HG03196 (cell line): ENCODE results near the gene STK10.
A peak's percentile ranks its signal among the peaks of the same experiment; 100 is the strongest.
"Not testable (repeated sequence)": the region's sequence is repeated elsewhere in the genome, so short reads cannot be mapped to it uniquely, and the experiment has no call there.

Experiments
- ATAC-seq: cut with Tn5 transposase; IDR thresholded peaks from one replicate; pipeline ENCODE4 v1.9.1; 2021; ENCODE audit not compliant: unreplicated experiment

STK10 gene

DNA sequence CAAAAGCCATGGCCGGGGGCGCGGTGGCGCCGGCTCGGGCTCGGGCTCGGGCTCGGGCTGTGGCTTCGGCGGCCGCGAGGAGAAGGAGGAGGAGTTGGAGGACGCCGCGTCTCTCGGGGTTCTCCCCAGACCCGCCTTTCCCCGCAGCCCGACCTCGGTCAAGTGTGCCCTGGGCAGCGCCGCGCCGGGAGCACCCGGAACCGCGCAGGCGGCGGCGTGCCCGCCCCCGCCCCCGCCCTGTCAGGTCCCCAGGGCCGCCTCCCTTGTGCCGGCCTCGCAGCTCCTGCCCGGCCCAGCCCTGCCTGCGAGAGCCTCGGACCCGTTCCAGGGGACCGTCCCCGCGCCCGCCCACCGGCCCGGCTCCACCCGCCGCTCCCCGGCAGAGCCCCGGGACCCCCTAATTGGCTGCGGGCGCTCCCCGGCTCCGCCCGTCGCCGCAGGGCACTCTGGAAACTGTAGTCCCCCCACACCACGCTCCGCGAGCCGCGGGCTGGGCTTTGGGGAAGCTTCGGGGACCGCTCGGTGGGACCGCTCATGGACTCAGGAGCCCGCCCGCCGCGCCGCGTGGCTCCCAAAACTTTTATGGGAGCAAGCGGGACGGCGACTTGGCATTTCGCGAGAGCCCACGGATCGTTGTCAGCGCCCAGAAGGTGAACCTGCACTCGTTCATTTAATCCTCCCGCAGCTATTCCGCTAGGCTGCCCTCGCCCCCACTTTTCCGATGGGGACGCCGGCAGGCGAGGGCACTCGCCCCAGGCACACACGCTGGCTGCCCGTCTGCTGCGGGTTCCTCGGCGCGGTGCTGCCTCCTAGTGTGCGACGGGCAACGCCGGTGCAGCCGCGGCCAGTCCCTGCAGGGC is at the start of gene STK10:
Gene STK10 (minus strand): TSS at position 192 of the 860 bp plus-strand sequence. CDS start 182 bp downstream, at position 10.
- peak; percentile 71 for ATAC-seq

DNA sequence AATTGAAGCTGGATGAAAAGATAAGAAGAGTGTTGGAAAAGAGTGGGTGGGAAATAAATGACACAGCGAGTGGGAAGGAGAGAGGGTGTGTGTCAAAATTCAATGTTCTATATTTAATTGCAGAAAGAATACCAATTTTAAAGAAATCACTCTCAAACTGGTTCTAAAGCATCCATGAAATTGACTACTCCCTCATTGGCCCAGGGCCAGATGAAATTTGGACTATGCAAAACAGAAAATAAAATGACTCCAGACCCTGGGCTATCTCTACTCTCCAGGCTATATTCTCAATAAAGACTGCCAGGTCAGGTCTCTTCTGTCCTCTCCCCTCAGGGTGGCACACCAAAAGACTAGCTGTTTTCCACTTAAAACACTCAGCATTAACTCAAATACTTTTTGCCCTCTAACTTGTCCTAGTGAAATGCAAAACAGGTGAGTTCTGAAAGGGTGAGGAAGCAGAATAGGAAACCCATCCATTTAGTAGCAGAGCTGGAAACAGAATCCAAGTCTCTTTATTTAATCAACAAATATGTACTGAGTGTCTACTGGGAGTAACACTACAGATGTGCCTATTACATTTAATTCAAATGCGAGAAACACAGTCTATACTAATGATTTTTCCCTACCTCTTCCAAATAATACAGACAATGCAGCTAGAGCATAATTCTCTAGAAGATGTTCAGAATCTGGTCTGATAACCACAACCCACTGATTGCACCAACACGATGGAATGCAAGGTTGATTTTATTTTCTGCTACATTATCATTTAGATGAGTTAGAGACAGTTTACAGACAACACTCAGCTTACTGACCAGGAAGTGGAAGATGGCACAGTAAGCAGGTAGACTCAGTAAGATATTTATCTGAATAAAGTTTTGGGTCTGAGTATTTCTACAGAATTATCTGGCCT is 48.1 kb upstream of the STK10 start:
- no peak for ATAC-seq

DNA sequence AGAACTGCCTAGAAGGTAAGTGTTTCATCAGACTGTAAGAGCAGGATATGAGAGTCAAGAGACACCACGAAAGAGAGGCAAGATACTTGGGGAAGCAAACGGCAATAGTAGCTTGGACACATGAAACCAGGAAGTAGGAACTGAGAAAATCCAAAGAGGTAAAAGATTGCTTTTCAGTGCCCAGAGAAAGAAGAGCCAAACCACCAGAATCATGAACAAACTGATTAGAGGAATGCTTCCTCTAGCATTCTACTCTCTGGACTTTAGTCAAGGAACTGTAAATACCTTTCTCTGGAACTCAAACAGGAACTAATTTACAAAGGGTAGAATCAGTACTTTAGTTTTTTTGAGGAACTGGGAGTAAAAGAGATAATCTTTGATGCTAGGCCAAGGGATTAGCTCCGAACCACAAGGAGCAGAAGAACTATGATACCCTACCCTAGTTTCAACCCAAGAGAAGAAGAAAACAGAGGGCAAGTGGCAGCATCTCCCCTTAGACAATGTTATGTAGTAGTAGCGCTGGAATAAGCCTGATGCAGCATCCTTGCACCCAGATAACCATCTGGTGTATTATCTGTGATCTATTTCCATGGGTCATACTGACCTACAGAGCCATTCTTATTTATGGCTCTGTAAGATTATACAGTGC is 47.2 kb upstream of the STK10 start:
- ATAC-seq, result peak; percentile 58

DNA sequence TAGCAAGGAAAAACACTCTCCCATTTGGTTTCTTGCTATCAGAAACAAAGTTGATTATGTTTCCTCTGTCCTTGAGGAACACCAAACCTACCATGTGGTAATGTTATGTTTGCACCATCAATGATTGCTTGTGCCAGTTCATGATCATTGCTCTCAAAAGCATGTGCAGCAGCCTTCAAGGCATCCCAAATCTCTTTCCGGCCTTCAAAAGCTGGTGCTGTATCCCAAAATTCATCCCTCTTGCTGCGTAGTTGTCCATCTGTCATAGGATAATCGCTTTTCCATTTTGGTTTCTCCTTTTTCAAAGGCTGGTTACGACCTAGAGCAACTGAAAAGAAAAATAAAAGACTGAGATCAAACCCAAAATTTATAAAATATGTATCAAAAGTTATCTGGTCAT is 46.0 kb upstream of the STK10 start:
- ATAC-seq, result no peak

DNA sequence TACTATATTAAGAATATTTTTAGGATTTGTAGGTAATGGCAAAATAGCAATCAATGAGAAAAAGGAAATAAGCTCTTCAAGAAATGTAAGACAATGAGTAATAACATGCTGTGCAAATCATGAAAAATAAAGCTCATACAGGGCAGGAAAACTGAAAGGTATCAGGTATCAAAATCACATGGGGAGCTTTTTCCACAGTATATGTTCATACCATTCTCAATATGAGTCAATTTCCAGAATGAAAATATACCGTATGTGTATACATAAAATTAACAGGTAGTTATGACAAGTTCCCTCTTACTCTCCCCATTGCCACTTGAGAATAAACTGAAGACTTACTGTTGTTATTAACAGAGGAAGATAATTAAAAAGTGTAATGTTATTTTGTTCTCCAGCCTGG is 41.9 kb upstream of the STK10 start:
- no peak for ATAC-seq

DNA sequence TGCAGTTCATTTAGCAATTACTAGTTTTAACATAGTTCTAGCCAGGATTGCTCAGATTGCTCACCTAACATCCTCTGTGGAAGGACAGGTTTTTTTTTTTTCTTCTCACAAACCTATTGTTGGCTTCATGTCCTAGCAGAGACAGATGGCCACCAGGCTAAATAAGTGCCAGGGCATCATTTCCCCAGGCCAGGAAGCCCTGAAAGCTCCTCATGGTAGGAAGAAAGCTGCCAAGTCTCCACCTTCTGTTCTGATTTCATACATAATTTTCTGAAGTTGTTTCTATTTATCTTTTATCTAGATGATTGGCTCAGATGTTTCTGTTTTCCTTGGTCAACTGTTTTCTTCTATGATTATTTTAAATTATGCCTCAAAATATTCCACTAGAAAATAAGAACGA is 37.0 kb upstream of the STK10 start:
- no peak for ATAC-seq

DNA sequence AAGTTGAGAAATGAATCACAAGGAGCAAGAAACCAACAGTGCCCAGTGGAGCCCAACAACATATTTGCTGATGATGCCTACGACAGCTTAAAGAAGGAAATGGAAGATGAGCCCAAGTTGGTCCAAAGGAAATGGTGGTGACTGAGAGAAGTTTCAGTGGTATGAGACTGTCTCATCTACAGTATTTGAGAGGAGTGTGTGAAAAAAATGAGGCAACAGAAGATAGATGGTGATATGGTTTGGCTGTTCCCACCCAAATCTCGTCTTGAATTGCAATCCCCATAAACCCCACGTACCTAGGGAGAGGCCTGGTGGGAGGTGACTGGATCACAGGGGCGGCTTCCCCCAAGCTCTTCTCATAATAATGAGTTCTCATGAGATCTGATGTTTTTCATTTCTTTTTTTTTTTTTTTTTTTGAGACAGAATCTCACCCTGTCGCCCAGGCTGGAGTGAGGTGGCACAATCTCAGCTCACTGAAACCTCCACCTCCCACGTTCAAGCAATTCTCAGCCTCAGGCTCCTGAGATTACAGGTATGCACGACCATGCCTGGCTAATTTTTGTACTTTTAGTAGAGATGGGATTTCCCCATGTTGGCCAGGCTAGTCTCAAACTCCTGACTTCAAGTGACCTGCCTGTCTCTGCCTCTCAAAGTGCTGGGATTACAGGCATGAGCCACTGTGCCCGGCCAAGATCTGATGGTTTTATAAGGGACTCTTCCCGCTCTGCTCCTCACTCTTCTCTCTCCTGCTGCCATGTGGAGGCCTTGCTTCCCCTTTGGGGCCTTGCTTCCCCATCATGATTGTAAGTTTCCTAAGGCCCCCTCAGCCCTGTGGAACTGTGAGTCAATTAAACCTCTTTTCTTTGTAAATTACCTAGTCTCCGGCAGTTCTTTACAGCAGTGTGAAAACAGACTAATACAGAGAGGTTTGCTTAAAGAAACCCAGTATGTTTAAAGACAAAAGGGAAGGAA is 36.2 kb upstream of the STK10 start:
- ATAC-seq, result peak; percentile 71

DNA sequence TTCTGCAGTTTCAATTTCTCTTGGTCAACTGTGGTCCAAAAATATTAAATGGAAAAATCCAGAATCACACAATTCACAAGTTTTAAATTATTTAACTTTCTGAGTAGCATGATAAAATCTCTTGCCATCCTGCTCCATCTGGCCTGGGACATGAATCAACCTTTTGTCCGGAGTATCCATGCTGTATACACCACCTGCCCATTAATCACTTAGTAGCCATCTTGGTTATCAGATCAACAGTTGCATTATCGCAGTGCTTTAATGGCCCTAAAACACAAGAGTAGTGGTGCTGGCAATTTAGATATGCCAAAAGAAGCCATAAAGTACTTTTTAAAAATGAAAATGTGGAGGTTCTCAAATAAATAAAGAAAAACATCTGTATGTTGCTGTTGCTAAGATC is 31.3 kb upstream of the STK10 start:
- no peak for ATAC-seq

DNA sequence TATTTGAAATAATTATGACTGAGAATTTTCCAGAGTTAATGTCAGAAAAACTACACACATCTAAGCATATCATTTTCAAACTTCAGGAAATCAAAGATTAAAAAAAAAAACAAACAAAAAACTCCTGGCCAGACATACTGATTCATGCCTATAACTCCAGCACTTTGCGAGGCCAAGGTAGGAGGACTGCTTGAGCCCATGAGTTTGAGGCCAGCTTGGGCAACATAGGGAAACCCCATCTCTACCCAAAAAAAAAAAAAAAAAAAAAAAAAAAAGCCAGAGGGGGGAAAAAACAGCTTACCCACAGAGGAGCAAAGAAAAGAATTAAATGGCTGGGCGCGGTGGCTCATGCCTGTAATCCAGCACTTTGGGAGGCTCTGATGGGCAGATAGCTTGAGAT is 28.3 kb upstream of the STK10 start:
- no peak for ATAC-seq

DNA sequence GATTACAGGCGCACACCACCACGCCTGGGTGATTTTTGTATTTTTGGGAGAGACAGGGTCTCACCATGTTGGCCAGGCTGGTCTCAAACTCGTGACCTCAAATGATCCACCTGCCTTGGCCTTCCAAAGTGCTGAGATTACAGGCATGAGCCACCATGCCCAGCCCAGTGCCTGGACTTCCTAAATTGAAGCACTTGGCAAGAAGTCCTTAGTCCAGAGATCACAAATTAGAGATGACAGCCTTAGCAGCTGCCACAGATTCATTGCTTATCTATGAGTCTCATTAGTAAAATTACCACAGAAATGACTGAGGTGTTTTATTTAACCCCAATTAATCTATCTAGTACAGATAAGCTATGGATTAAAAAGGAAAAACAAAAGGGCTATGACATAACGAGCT is 25.1 kb upstream of the STK10 start:
- ATAC-seq, result no peak

DNA sequence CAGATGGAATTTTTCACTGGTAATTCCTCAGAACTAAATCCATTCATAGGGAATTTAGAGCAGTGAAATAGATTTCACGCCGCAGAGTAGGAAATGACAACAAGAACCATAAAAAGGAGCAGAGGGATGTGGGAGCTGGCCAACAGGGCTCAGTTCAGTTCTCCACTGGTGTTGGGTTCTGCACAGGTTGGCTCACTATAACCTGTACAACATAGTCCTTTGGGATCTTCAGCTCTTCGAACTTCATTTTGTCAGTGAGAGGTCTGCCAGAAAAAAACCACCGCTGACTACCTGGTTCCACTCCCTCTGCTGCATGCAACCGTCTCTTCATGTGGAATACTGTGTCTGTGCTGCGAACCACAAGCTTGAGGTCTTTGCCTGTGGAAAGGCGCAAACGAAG is 23.7 kb upstream of the STK10 start:
- no peak for ATAC-seq

DNA sequence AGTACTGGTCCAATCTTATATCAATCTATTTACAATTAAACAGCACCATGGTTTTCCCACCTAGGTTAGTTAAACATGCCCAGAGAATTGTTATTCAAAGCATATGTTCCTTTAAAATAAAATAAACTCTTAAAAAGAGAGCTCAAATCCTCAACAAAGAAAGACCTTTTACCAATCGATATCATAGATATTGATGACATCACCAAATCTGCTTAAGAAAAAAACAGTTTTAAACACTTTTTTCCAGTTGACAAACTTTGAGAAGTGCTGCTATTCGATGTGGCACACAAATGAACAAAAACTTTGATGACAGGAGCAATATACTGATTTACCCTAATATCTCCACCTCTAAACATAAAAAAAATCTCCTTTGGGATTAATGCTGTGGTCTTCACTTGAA is 21.7 kb upstream of the STK10 start:
- no peak for ATAC-seq

DNA sequence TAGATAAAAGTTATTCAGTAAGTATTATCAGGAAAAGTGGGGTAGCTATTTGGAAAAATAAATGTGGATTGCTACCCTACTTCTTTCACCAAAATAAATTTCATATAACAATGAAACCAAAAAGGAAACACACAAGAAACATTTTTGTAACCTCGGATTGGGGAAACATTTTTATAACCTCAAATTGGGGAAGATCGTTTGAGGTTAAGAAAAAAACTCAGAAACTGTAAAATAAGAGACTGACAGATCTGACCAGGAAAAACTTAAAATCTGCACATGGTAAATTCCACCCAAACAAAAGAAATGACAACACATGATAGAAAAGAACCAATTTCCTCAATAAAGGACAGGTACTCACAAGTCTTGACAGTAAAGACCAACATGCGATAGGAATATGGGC is 19.5 kb upstream of the STK10 start:
- no peak for ATAC-seq

DNA sequence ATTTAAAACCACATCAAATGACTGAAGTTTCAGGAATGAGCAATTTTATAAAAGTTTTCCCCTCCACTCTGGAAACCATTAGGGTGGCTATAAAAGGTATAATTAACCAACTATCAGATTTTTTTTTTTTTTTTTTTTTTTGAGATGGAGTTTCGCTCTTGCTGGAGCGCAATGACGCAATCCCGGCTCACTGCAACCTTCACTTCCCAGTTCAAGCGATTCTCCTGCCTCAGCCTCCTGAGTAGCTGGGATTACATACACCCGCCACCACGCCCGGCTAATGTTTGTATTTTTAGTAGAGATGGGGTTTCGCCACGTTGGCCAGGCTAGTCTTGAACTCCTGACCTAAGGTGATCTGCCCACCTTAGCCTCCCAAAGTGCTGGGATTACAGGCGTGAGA is 18.0 kb upstream of the STK10 start:
- ATAC-seq, result not testable (repeated sequence)

DNA sequence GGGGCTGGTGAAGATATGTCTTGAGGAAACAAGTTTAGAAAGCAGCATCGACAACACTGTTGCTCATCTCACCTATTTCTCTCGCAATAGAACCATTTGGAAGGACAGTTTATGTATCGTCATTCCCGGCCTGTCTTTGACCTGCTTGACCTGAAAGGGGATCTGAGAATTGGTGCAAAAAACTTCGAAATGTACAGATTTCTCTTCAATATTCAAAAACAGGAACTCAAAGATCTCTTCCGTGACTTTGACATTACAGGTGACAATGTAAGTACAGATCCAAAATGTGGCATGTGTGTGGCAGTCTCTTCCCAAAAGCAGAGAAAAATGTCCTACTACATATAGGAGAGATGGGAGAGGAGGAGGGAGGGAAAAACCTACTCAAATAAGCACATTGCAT is 12.5 kb upstream of the STK10 start:
- ATAC-seq, result no peak

DNA sequence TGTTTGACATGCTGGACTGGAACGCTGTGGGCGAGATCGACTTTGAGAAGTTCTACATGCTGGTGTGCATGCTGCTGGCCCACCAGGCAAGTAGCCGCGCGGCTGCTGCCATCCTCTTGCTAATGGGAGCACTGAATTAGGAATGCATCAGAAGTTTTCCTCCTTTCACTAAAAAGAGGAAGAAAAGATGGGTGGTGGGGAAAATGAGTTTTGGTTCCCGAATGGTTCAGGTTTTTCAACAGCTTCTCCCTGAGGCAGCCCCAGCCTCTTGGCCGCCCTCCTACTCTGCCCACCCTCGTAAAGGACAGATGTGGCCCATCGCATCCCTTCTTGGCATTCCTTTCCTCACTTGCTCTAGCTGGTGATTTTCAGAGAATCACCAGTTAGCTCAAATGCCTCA is 11.4 kb upstream of the STK10 start:
- ATAC-seq, result no peak

DNA sequence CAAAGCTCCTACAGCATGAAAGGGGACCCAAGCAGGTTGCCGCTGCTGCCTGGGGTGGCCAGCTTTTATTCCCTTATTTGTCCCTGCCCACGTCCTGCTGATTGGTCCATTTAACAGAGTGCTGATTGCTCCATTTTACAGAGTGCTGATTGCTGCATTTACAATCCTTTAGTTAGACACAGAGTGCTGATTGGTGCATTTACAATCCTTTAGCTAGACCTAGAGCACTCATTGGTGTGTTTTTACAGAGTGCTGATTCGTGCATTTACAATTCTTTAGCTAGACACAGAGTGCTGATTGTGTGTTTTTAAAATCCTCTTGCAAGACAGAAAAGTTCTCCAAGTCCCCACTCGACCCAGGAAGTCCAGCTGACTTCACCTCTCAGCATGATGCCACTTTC is 9.8 kb upstream of the STK10 start:
- ATAC-seq, result not testable (repeated sequence)

DNA sequence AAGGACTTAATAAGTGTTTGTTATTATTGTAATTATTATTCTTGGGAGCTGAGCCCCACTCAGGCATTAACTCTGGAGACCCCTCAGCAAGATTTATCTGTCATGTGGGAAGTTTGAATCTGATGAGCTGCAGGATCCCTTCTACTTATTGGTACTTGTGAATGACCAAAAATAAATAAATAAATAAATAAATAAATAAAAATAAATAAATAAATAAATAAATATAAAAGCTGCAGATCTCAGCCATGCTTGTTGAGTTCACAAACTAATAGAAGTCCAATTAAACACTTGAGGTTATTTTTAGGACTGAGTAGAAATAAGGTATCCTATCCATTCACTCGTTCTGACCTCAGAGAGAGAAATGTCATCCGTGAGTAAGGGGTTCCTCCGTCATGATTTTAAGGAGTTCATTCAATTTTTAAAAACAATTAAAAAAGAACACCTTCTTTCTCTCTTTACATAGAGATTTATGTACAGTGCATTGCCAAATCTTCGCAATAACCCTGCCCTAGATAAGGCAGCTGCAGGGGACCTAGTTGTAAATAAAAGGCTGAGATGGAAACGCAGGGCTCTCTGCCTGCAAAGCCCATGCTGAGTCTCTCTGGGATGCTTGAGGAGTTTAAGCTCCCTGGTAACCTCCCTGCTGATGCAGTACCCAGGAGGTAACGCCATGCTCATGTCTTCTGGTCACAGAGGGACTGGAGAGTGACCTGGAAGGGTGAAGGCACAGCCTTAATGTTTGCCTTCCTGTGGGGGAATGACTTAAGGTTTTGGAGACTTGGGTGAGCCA is 7.2 kb upstream of the STK10 start:
- no peak for ATAC-seq

DNA sequence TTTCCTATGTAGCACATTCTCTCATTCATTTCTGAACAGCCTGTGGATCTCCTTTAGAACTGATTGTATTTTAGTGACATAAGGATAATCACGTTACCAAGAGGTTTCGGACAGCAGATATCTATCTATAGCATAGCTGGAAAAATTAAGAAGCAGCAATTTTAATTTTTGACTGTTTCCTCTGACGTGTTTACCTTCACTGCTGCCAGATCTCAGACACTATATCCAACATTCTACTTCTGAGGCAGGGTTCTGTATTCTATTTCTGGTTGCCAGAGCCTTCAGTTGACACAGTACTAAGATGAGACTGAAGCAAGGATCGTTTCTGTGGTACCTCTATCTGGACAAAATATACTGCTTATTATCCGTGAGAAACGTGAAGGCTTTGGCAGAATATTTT is 5.8 kb upstream of the STK10 start, which contains the start of gene EFCAB9:
Gene EFCAB9 (plus strand): TSS at position 301 of the 400 bp plus-strand sequence. CDS start 1 bp downstream, at position 302.
- no peak for ATAC-seq
